ENCODE measurements around the gene ADSS1. TPM values are rescaled to one million over a fixed set of nuclear protein-coding genes. Genes with fewer than 3 reads are reported as not detected.

The ADSS1 gene
- total RNA-seq, 1 donor, result 4.8 TPM

DNA sequence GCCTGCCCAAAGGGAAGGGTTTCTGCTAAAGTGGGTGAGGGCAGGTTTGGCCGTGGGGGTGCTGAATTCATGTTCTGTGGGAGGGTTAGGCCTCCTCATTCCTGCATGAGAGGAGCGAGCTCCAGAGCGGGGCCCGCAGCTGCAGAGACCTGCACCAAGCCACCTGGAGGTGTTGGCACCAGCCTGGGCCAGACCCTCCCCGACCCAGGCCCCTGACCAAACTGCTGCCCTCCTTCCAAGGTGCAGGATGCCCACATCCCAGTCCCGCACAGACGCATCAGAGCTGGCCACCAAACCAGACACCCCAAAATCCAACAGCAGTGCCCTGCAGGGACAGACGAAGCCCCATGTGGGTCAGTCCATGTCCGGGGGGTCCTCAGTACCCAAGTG, 10.6 kb downstream of the ADSS1 start:
- H3K4me3 ChIP-seq (ENCODE audit: low read depth, low read length), result no peak overlapping the region
- TF ChIP-seq, protein P1, sequence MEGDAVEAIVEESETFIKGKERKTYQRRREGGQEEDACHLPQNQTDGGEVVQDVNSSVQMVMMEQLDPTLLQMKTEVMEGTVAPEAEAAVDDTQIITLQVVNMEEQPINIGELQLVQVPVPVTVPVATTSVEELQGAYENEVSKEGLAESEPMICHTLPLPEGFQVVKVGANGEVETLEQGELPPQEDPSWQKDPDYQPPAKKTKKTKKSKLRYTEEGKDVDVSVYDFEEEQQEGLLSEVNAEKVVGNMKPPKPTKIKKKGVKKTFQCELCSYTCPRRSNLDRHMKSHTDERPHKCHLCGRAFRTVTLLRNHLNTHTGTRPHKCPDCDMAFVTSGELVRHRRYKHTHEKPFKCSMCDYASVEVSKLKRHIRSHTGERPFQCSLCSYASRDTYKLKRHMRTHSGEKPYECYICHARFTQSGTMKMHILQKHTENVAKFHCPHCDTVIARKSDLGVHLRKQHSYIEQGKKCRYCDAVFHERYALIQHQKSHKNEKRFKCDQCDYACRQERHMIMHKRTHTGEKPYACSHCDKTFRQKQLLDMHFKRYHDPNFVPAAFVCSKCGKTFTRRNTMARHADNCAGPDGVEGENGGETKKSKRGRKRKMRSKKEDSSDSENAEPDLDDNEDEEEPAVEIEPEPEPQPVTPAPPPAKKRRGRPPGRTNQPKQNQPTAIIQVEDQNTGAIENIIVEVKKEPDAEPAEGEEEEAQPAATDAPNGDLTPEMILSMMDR (IDR thresholded peaks at IDR 0.05; ENCODE audit: insufficient read depth, low read length), result no peak
- DNase-seq (ENCODE audit: low read depth), result no peak

DNA sequence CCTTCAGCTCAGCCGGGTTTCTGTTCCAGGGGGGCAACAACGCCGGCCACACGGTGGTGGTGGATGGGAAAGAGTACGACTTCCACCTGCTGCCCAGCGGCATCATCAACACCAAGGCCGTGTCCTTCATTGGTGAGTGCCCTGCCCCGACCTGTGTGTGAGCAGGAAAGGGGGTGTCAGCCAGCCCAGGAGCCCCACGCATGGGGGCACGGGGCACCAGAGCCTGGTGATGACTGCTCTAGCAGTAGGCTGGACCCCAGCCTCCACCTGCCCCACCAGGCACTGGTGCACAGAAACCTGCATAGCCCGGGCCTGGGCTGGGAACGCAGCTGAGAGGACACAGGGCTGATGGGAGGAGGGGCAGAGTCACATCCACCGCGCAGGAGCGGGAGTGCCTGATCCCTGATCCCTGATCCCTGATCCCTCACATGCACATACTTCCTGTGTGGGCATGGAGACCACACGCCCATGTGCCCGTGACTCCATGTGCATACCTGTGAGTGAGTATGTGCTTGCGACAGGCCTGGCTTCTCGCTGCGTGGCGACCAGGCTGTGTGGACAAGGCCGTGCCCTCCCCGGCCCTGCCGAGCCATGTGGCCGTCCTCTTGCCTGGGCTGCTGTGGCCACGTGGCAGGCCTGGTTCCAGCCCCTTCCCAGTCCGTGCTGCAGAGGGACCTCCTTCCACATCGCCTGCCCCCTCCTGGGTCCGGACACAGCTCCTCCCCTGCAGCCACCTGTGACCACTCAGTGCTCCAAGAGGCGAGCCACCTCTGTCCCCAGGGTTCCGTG, 11.2 kb downstream of the ADSS1 start:
- TF ChIP-seq, protein P1 (IDR thresholded peaks at IDR 0.05; ENCODE audit: insufficient read depth, low read length), result no peak
- no peak overlapping the region for H3K4me3 ChIP-seq (ENCODE audit: low read depth, low read length)
- DNase-seq (ENCODE audit: low read depth), result no peak

DNA sequence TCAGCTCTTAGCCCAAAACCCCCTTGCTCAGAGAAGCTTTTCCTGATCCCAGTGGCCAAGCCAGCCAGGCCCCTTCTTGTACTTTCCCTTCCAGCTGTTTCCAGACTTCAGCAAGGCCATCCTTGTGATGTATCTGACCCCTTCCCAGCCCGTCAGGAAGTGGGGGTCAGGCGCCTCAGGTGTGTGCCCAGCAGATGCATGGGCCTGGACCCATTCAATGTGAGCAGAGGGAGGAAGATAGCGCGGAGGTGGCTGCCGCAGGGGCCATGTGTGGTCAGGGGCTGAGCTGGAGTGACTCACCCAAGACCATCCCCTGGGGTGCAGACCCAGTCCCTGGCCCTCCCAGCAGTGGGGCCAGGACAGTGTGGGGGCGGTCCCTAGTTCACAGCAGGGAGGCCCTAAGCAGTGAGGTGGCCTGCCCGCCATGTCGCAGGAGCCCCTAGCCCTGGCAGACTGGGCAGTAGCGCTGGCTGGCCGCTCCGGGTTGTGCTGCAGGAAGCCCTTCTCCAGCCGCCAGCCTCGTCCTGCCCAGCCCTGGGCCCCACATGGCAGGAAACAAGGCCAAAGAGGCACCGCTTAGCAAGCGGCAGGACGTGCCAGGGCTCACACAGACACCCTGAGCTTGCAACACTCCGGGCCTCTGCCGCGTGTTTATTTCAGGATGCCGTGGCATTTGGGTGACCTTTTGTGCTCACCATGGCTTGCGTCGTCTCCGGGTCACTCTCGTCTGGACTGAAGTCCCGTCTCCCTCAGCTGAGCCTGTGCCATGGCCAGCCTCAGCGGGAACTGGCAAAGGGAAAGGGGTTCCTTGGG, 12.0 kb downstream of the ADSS1 start:
- peak; percentile 27 for DNase-seq (ENCODE audit: low read depth)
- H3K4me3 ChIP-seq (ENCODE audit: low read depth, low read length), result no peak overlapping the region
- TF ChIP-seq, protein P1 (IDR thresholded peaks at IDR 0.05; ENCODE audit: insufficient read depth, low read length), result no peak

DNA sequence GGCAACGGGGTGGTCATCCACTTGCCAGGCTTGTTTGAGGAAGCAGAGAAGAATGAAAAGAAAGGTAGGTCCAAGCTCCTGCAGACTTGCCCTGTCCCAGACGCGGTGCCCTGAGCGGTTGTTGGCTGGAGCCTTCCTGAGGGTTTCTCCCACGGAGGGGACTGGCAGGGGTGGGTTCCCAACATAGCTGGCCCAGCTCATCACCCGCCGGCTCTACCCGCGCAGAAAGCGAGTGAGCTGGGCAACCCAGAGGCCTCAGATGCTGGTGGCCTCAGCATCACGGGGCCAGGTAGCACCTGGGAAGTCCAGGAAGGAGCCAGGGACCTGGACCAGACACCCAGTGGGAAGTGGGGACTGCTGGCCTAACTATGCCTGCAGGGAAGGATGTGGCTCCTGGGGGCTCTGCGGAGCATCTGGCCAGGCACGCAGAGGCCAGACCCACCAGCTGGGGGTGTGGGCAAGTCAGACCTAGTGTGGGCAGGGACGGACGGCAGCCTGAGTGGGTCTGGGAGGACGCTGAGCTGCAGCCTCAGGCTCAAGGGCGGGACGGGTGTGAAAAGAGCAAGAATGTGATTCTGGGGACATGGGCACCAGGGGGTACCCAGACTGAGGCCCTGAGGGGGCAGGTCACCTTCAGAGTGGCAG, 14.5 kb downstream of the ADSS1 start:
- H3K4me3 ChIP-seq (ENCODE audit: low read depth, low read length), result no peak overlapping the region
- DNase-seq (ENCODE audit: low read depth), result no peak
- TF ChIP-seq, protein P1 (IDR thresholded peaks at IDR 0.05; ENCODE audit: insufficient read depth, low read length), result no peak

DNA sequence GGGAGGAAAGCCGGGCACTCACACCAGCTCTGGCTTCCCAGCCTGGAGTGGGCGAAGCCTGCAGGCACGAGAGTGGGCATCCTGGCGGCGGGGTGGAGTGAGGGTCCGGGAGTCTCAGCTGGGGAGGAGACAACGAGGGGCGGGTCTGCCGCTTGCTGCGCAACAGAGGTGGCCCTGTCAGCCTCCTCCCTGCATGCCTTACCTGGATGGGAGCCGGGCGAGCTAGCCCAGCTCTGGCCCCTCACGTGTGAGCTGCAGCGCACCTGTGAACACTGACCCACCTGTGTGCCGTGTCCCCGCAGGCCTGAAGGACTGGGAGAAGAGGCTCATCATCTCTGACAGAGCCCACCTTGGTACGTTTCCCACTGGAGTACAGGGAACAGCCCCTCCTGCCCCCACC, 15.0 kb downstream of the ADSS1 start:
- H3K4me3 ChIP-seq (ENCODE audit: low read depth, low read length), result no peak overlapping the region
- no peak for DNase-seq (ENCODE audit: low read depth)

More for the DNA sequence above, 15.0 kb downstream of the ADSS1 start:
- TF ChIP-seq, protein P1 (IDR thresholded peaks at IDR 0.05; ENCODE audit: insufficient read depth, low read length), result no peak

Data from fibroblast of the aortic adventitia (primary cell).